ENCODE results near the gene CEBPZOS.

DNA sequence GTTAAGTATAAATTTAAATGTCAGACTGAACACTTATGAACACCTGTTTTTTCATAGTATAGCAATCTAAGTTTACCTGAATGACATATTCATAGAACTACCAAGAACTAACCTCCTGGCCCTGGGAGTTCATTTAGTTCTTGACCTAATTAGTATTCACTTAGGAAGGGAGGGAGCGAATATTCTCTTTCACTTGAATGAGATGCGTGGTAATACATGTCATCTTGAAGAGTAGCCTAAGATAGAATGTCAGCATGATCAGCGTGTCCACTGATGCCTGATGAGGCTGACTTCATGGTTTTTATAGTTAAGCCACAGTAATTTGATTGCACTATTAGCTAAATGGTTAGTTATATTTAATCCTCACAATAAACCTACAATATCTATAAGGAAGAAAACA, 48.5 kb downstream of the CEBPZOS start:
- TF ChIP-seq, protein P1, sequence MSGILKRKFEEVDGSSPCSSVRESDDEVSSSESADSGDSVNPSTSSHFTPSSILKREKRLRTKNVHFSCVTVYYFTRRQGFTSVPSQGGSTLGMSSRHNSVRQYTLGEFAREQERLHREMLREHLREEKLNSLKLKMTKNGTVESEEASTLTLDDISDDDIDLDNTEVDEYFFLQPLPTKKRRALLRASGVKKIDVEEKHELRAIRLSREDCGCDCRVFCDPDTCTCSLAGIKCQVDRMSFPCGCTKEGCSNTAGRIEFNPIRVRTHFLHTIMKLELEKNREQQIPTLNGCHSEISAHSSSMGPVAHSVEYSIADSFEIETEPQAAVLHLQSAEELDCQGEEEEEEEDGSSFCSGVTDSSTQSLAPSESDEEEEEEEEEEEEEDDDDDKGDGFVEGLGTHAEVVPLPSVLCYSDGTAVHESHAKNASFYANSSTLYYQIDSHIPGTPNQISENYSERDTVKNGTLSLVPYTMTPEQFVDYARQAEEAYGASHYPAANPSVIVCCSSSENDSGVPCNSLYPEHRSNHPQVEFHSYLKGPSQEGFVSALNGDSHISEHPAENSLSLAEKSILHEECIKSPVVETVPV (CRISPR knock-in tag; IDR thresholded peaks at IDR 0.05): no peak
- TF ChIP-seq ARNTL (CRISPR knock-in tag; IDR thresholded peaks at IDR 0.05; ENCODE audit: borderline replicate concordance, low read depth) (no peak), BACH2 (CRISPR knock-in tag; IDR thresholded peaks at IDR 0.05; ENCODE audit: borderline replicate concordance) (no peak), ZNF565 (CRISPR knock-in tag; conservative IDR thresholded peaks at IDR 0.05; ENCODE audit: low read depth) (no peak), GLIS3 (CRISPR knock-in tag; IDR thresholded peaks at IDR 0.05) (no peak)
- TF ChIP-seq, protein P2, sequence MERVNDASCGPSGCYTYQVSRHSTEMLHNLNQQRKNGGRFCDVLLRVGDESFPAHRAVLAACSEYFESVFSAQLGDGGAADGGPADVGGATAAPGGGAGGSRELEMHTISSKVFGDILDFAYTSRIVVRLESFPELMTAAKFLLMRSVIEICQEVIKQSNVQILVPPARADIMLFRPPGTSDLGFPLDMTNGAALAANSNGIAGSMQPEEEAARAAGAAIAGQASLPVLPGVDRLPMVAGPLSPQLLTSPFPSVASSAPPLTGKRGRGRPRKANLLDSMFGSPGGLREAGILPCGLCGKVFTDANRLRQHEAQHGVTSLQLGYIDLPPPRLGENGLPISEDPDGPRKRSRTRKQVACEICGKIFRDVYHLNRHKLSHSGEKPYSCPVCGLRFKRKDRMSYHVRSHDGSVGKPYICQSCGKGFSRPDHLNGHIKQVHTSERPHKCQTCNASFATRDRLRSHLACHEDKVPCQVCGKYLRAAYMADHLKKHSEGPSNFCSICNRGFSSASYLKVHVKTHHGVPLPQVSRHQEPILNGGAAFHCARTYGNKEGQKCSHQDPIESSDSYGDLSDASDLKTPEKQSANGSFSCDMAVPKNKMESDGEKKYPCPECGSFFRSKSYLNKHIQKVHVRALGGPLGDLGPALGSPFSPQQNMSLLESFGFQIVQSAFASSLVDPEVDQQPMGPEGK (CRISPR knock-in tag; IDR thresholded peaks at IDR 0.05; ENCODE audit: borderline replicate concordance): no peak

All from SK-N-SH treated with all-trans-retinoic acid at 6 μM for 48 hours (cell line).